Endothelial cell of umbilical vein (primary cell): ENCODE measurements around the gene HECTD4. TPM values are rescaled to one million over a fixed set of nuclear protein-coding genes. Genes with fewer than 3 reads are reported as not detected.

Experiments
- BruUV-seq: library from RNA; stranded (reverse); fragments of 400-500 nt; replicated peaks from 2 replicates; lab custom pipeline; 2021; lab: Mats Ljungman, UMichigan
- CTCF ChIA-PET: fragments of 300-600, 350-600 bp; sonication (Branson Sonifier 250); formaldehyde crosslinking; loops from one replicate; lab custom pipeline; 2021; ENCODE audit warnings: antibody characterized with exemption, inconsistent platforms; lab: Charles Lee
- POLR2A ChIA-PET: fragments of 300-600, 350-600 bp; sonication (Branson Sonifier 250); formaldehyde crosslinking; loops from one replicate; lab custom pipeline; 2021; ENCODE audit warnings: antibody characterized with exemption, inconsistent platforms; lab: Charles Lee
- DNase-seq: peaks from one replicate; pipeline ENCODE4 v3.0.0-alpha.2; 2011; ENCODE audit warnings: low read depth, low spot score
- FAIRE-seq: peaks from 2 replicates; lab custom pipeline; 2011; peaks lifted over from hg19 to GRCh38; lab: Jason Lieb, UNC
- H2AFZ ChIP-seq: 2 replicates; pipeline ENCODE4 v1.6.0; 2012; ENCODE audit warnings: low read depth, low read length, control low read depth, inconsistent platforms
- H3K27ac ChIP-seq: 2 replicates; pipeline ENCODE4 v1.5.1; 2011; ENCODE audit warnings: low read depth, mild to moderate bottlenecking, control low read depth, low read length, moderate library complexity; ENCODE audit not compliant: insufficient read depth
- H3K27me3 ChIP-seq, 2 experiments: 2 replicates each; pipeline versions ENCODE4 v1.6.0 to v1.6.1; 2011; ENCODE audit warnings: low read length in 2 of 2, mixed read lengths in 1 of 2; ENCODE audit not compliant: control insufficient read depth in 2 of 2, insufficient read depth in 2 of 2
- H3K36me3 ChIP-seq, 2 experiments: 2 replicates in 1 of 2; 3 replicates in 1 of 2; pipeline ENCODE4 v1.5.1; 2011; ENCODE audit warnings: low read length in 2 of 2, mild to moderate bottlenecking in 1 of 2, moderate library complexity in 1 of 2; ENCODE audit not compliant: control insufficient read depth in 2 of 2, insufficient read depth in 2 of 2; ENCODE audit errors: extremely low read depth in 1 of 2
- H3K4me1 ChIP-seq: 3 replicates; pipeline ENCODE4 v1.5.1; 2011; ENCODE audit warnings: mild to moderate bottlenecking, low read length; ENCODE audit not compliant: control insufficient read depth, insufficient read depth; ENCODE audit errors: extremely low read depth
- H3K4me2 ChIP-seq: 2 replicates; pipeline ENCODE4 v1.6.1; 2011; ENCODE audit warnings: low read length, control low read depth, mixed read lengths; ENCODE audit not compliant: insufficient read depth
- H3K4me3 ChIP-seq, 3 experiments: fragments of 200-600 bp in 1 of 3; sonication (generic), shearing (Covaris generic) in 1 of 3; replicated peaks in 1 of 3; 2 replicates each; pipeline ENCODE4 v1.5.1; 2011 to 2016; ENCODE audit warnings: control low read depth in 3 of 3, low read length in 3 of 3, mild to moderate bottlenecking in 2 of 3, inconsistent platforms in 1 of 3, low read depth in 1 of 3, moderate library complexity in 1 of 3; ENCODE audit not compliant: insufficient read depth in 1 of 3
- H3K79me2 ChIP-seq: 2 replicates; pipeline ENCODE4 v1.6.0; 2012; ENCODE audit warnings: low read length, inconsistent platforms; ENCODE audit not compliant: control insufficient read depth, insufficient read depth
- H3K9ac ChIP-seq: replicated peaks from 2 replicates; pipeline ENCODE3; 2011; ENCODE audit warnings: low read length, control low read depth; ENCODE audit not compliant: insufficient read depth; ENCODE audit errors: extremely low read depth
- H3K9me1 ChIP-seq: replicated peaks from 3 replicates; pipeline ENCODE4 v1.6.0; 2011; ENCODE audit warnings: mild to moderate bottlenecking, low read length; ENCODE audit not compliant: control insufficient read depth, insufficient read depth; ENCODE audit errors: extremely low read depth
- H3K9me3 ChIP-seq: replicated peaks from 2 replicates; pipeline ENCODE4 v1.5.1; 2012; ENCODE audit warnings: low read length, inconsistent platforms; ENCODE audit not compliant: control insufficient read depth, insufficient read depth
- H4K20me1 ChIP-seq: replicated peaks from 2 replicates; pipeline ENCODE3; 2011; ENCODE audit warnings: mild to moderate bottlenecking, low read length; ENCODE audit not compliant: control insufficient read depth, insufficient read depth; ENCODE audit errors: extremely low read depth
- CTCF ChIP-seq, 2 donors: IDR thresholded peaks; 1 replicate in 1 of 2; 2 replicates in 1 of 2; pipeline ENCODE4 v1.5.1; 2011; ENCODE audit warnings: low read length in 2 of 2, mild to moderate bottlenecking in 2 of 2, moderate library complexity in 2 of 2, control low read depth in 1 of 2, inconsistent platforms in 1 of 2, low read depth in 1 of 2; ENCODE audit not compliant: insufficient read depth in 1 of 2; ENCODE audit errors: extremely low read depth in 1 of 2
- EZH2 ChIP-seq: IDR thresholded peaks from 2 replicates; pipeline ENCODE4 v1.6.1; 2012; ENCODE audit warnings: borderline replicate concordance, low read depth, mild to moderate bottlenecking, moderate library complexity, low read length, inconsistent platforms; ENCODE audit not compliant: severe bottlenecking
- FOS ChIP-seq: IDR thresholded peaks from 2 replicates; pipeline ENCODE4 v1.6.1; 2011; ENCODE audit warnings: mild to moderate bottlenecking, low read length, moderate library complexity, borderline replicate concordance; ENCODE audit not compliant: insufficient read depth
- GATA2 ChIP-seq: IDR thresholded peaks from 2 replicates; pipeline ENCODE4 v1.7.0; 2011; ENCODE audit warnings: low read depth, mild to moderate bottlenecking, moderate library complexity, mixed read lengths, low read length; ENCODE audit not compliant: insufficient read length, insufficient read depth
- JUN ChIP-seq: IDR thresholded peaks from 2 replicates; pipeline ENCODE4 v1.6.1; 2011; ENCODE audit warnings: borderline replicate concordance, low read depth; ENCODE audit not compliant: insufficient read length, insufficient read depth
- MAX ChIP-seq: IDR thresholded peaks from 2 replicates; pipeline ENCODE4 v1.6.1; 2011; ENCODE audit not compliant: insufficient read depth, insufficient read length
- MYC ChIP-seq: IDR thresholded peaks from one replicate; pipeline ENCODE4 v1.6.1; 2011; ENCODE audit warnings: mild to moderate bottlenecking, low read depth, low read length
- POLR2A ChIP-seq: IDR thresholded peaks from 2 replicates; pipeline ENCODE4 v1.6.1; 2012; ENCODE audit warnings: low read depth, mild to moderate bottlenecking, control low read depth, low read length
- POLR2AphosphoS5 ChIP-seq: IDR thresholded peaks from 2 replicates; pipeline ENCODE4 v1.6.1; 2012; ENCODE audit warnings: low read depth, mild to moderate bottlenecking, control low read depth, low read length, moderate library complexity; ENCODE audit not compliant: insufficient read depth
- dilution Hi-C: fragments of 300-500 bp; cut with MboI; formaldehyde crosslinking; loops from one replicate; pipeline ENCODE4 v1.15.0; 2019; ENCODE audit warnings: low sequenced_read_pairs; ENCODE audit not compliant: extremely low pct_ligation_motif_present
- intact Hi-C: fragments of 100-400 bp; cut with micrococcal nuclease; formaldehyde crosslinking; loops from one replicate; pipeline ENCODE4 v1.10.0; 2022
- polyA plus RNA-seq, 4 experiments: library from polyadenylated mRNA; depleted of rRNA in 3 of 4; stranded (reverse) in 3 of 4; unstranded in 1 of 4; fragments of >200 nt; gene quantifications; 2 replicates each; pipeline versions ENCODE4 v1.2.1 to v1.2.3, GENCODE V29; 2011 to 2012; ENCODE audit warnings: missing spikeins in 1 of 4
- total RNA-seq: library from RNA; stranded (reverse); gene quantifications from 2 replicates; pipeline ENCODE4 v1.2.3, GENCODE V29; 2021

Gene HECTD4
- total and polyA plus RNA-seq, 2 donors (not counting 3 experiments of a cell fraction or from before 2014, with no cell fraction given): 9.7 to 47.7 TPM

- no peak for TF ChIP-seq FOS
- TF ChIP-seq MAX: no peak
- TF ChIP-seq EZH2: no peak
- TF ChIP-seq CTCF (IDR thresholded peaks at IDR 0.05; ENCODE audit: extremely low read depth in 1 of 2, insufficient read depth in 1 of 2, low read depth in 1 of 2, low read length in 2 of 2): no peak
- TF ChIP-seq POLR2AphosphoS5: no peak
- no peak for TF ChIP-seq POLR2A
- no peak for TF ChIP-seq MYC
- no peak for TF ChIP-seq JUN
- no peak for TF ChIP-seq GATA2
- Histone ChIP-seq H3K27me3 (no peaks in the 10 kb centered on the region), H3K9ac (no peak overlapping the region), H3K79me2 (no peaks in the 10 kb centered on the region), H3K4me1 (no peaks in the 10 kb centered on the region), H3K4me2 (no peak overlapping the region), H3K4me3 (no peak overlapping the region), H2AFZ (no peak overlapping the region), H3K36me3 (peaks cover 0 to 2% of the 10 kb centered on the region in 2 experiments), H3K27ac (no peak overlapping the region), H3K9me3 (no peaks in the 10 kb centered on the region), H3K9me1 (no peaks in the 10 kb centered on the region), H4K20me1 (no peaks in the 10 kb centered on the region)
- DNase-seq (no peak), FAIRE-seq (no peak)
- intact Hi-C loops: no loop called here
- CTCF ChIA-PET: interaction anchor here (0.7 kb wide), 1 partner anchor 10 kb away, joined by 3 read pairs; no protein-coding TSS in a partner anchor
- POLR2A ChIA-PET: no interaction called here
- BruUV-seq: no TSS peak
- dilution Hi-C loops: no loop called here
These were observed 106.4 kb downstream of the HECTD4 start for GRCh38 chr12:112275836-112276235.
